ENCODE data around the gene USP38. TPM values are rescaled to one million over a fixed set of nuclear protein-coding genes. Genes with fewer than 3 reads are reported as not detected.

Gene USP38
- total RNA-seq, 2 experiments from 2014 or later = 34.2 to 35.7 TPM

GRCh38 chr4:143250617-143251016, 65.9 kb downstream of the USP38 start:
- DNase-seq = no peak
- intact Hi-C loops (cut with DNase I, micrococcal nuclease) = no loop called here
- no peaks in the 10 kb centered on the region for H3K36me3 Mint-ChIP-seq (ENCODE audit: low read depth)
- CTCF ChIA-PET = no interaction called here
- Histone ChIP-seq H3K9me3 (ENCODE audit: control insufficient read depth in 1 of 2, insufficient read depth in 1 of 2, low read length in 2 of 2) (no peaks in the 10 kb centered on the region), H3K27me3 (ENCODE audit: control insufficient read depth in 1 of 2, insufficient read depth in 2 of 2, low read length in 2 of 2) (no peaks in the 10 kb centered on the region), H3K36me3 (ENCODE audit: insufficient read depth, low read length) (no peaks in the 10 kb centered on the region), H3K4me1 (ENCODE audit: insufficient read depth, low read length) (no peaks in the 10 kb centered on the region), H3K27ac (ENCODE audit: low read depth in 1 of 2, low read length in 2 of 2) (no peak overlapping the region), H3K4me3 (ENCODE audit: low read length) (no peak overlapping the region)
- H3K4me1 Mint-ChIP-seq (ENCODE audit: low read depth) = no peaks in the 10 kb centered on the region
- H3K9me3 Mint-ChIP-seq = no peaks in the 10 kb centered on the region
- ATAC-seq (ENCODE audit: poor library complexity) = no peak
- peaks cover 5% of the 10 kb centered on the region for H3K27me3 Mint-ChIP-seq
- H3K27ac Mint-ChIP-seq = no peak overlapping the region
- TF ChIP-seq CTCF (IDR thresholded peaks at IDR 0.05) = no peak
- POLR2A ChIA-PET = no interaction called here
- H3K4me3 Mint-ChIP-seq = no peak overlapping the region

- no peaks in the 10 kb centered on the region for H3K36me3 ChIP-seq (ENCODE audit: insufficient read depth, low read length)
- no peak for ATAC-seq (ENCODE audit: poor library complexity)
- Mint-ChIP-seq H3K27me3 (peaks cover 5% of the 10 kb centered on the region), H3K9me3 (no peaks in the 10 kb centered on the region), H3K27ac (no peak overlapping the region), H3K4me3 (no peak overlapping the region), H3K36me3 (ENCODE audit: low read depth) (no peaks in the 10 kb centered on the region), H3K4me1 (ENCODE audit: low read depth) (no peaks in the 10 kb centered on the region)
- ChIA-PET CTCF (interaction anchor here (0.5 kb wide), 1 partner anchor 13 kb away, joined by 3 read pairs; no protein-coding TSS in a partner anchor), POLR2A (no interaction called here)
- H3K4me1 ChIP-seq (ENCODE audit: insufficient read depth, low read length) = no peaks in the 10 kb centered on the region
- intact Hi-C loops (cut with DNase I, micrococcal nuclease) = no loop called here
- no peak for TF ChIP-seq CTCF (IDR thresholded peaks at IDR 0.05)
- H3K27me3 ChIP-seq (ENCODE audit: control insufficient read depth in 1 of 2, insufficient read depth in 2 of 2, low read length in 2 of 2) = no peaks in the 10 kb centered on the region
- no peak for DNase-seq
- H3K27ac ChIP-seq (ENCODE audit: low read depth in 1 of 2, low read length in 2 of 2) = no peak overlapping the region
- no peaks in the 10 kb centered on the region for H3K9me3 ChIP-seq (ENCODE audit: control insufficient read depth in 1 of 2, insufficient read depth in 1 of 2, low read length in 2 of 2)
- no peak overlapping the region for H3K4me3 ChIP-seq (ENCODE audit: low read length)
Measured at GRCh38 chr4:143251348-143251747, 66.6 kb downstream of the USP38 start.

- no peaks in the 10 kb centered on the region for H3K36me3 ChIP-seq (ENCODE audit: insufficient read depth, low read length)
- no peak overlapping the region for H3K27ac Mint-ChIP-seq
- H3K4me3 Mint-ChIP-seq = no peak overlapping the region
- TF ChIP-seq CTCF (IDR thresholded peaks at IDR 0.05) = no peak
- DNase-seq (no peak), ATAC-seq (ENCODE audit: poor library complexity) (no peak)
- no peak overlapping the region for H3K4me3 ChIP-seq (ENCODE audit: low read length)
- H3K27me3 ChIP-seq (ENCODE audit: control insufficient read depth in 1 of 2, insufficient read depth in 2 of 2, low read length in 2 of 2) = no peaks in the 10 kb centered on the region
- CTCF ChIA-PET = no interaction called here
- intact Hi-C loops (cut with DNase I, micrococcal nuclease) = no loop called here
- H3K9me3 ChIP-seq (ENCODE audit: control insufficient read depth in 1 of 2, insufficient read depth in 1 of 2, low read length in 2 of 2) = no peaks in the 10 kb centered on the region
- POLR2A ChIA-PET = no interaction called here
- no peaks in the 10 kb centered on the region for H3K9me3 Mint-ChIP-seq
- no peaks in the 10 kb centered on the region for H3K36me3 Mint-ChIP-seq (ENCODE audit: low read depth)
- no peaks in the 10 kb centered on the region for H3K4me1 ChIP-seq (ENCODE audit: insufficient read depth, low read length)
- H3K4me1 Mint-ChIP-seq (ENCODE audit: low read depth) = no peaks in the 10 kb centered on the region
- peaks cover 5% of the 10 kb centered on the region for H3K27me3 Mint-ChIP-seq
- H3K27ac ChIP-seq (ENCODE audit: low read depth in 1 of 2, low read length in 2 of 2) = no peak overlapping the region
Measured at GRCh38 chr4:143251779-143252178, 67.1 kb downstream of the USP38 start.

Measured in CD4-positive, alpha-beta T cell (primary cell).